MM.1S (cell line): Measurements from ENCODE around the gene DNLZ.

ENCODE experiments used
- DNase-seq: peaks from one replicate; pipeline ENCODE4 v3.0.0-alpha.2; 2015
- H2AFZ ChIP-seq: fragments of 300-600 bp; sonication (generic); 2 replicates; pipeline ENCODE4 v1.6.0; 2016; ENCODE audit warnings: antibody characterized with exemption, low read length
- H3F3A ChIP-seq: fragments of 300-600 bp; sonication (generic); 2 replicates; pipeline ENCODE4 v1.6.1; 2016; ENCODE audit warnings: mild to moderate bottlenecking, antibody characterized with exemption, low read length, moderate library complexity, mixed read lengths; ENCODE audit not compliant: insufficient read depth
- H3K27ac ChIP-seq: fragments of 300-600 bp; sonication (generic); 2 replicates; pipeline ENCODE4 v1.5.1; 2016; ENCODE audit warnings: mild to moderate bottlenecking, low read length
- H3K27me3 ChIP-seq: fragments of 300-600 bp; sonication (generic); replicated peaks from 2 replicates; pipeline ENCODE4 v1.6.0; 2016; ENCODE audit warnings: low read length; ENCODE audit not compliant: insufficient read depth
- H3K36me3 ChIP-seq: fragments of 300-600 bp; sonication (generic); replicated peaks from 2 replicates; pipeline ENCODE4 v1.6.1; 2016; ENCODE audit warnings: mild to moderate bottlenecking, low read length, mixed read lengths; ENCODE audit not compliant: insufficient read depth
- H3K4me1 ChIP-seq: fragments of 300-600 bp; sonication (generic); 2 replicates; pipeline ENCODE4 v1.6.1; 2016; ENCODE audit warnings: low read length, mixed read lengths
- H3K4me2 ChIP-seq: fragments of 300-600 bp; sonication (generic); 2 replicates; pipeline ENCODE4 v1.6.0; 2016; ENCODE audit warnings: low read depth, low read length
- H3K4me3 ChIP-seq: fragments of 300-600 bp; sonication (generic); 2 replicates; pipeline ENCODE4 v1.5.1; 2016; ENCODE audit warnings: low read length, mixed read lengths
- H3K79me2 ChIP-seq: fragments of 300-600 bp; sonication (generic); 2 replicates; pipeline ENCODE4 v1.6.1; 2016; ENCODE audit warnings: mixed run types, low read length, mixed read lengths
- H3K9ac ChIP-seq: fragments of 300-600 bp; sonication (generic); 2 replicates; pipeline ENCODE4 v1.6.1; 2016; ENCODE audit warnings: low read length, mixed read lengths
- H3K9me2 ChIP-seq: fragments of 300-600 bp; sonication (generic); replicated peaks from 2 replicates; pipeline ENCODE4 v1.6.1; 2016; ENCODE audit warnings: mild to moderate bottlenecking, low read length, mixed read lengths; ENCODE audit not compliant: insufficient read depth
- H3K9me3 ChIP-seq: fragments of 300-600 bp; sonication (generic); replicated peaks from 2 replicates; pipeline ENCODE4 v1.6.1; 2016; ENCODE audit warnings: mild to moderate bottlenecking, low read length, mixed read lengths; ENCODE audit not compliant: insufficient read depth
- H4K20me1 ChIP-seq: fragments of 300-600 bp; sonication (generic); 2 replicates; pipeline ENCODE4 v1.6.1; 2016; ENCODE audit warnings: mild to moderate bottlenecking, low read length, moderate library complexity, mixed read lengths; ENCODE audit not compliant: insufficient read depth
- CTCF ChIP-seq: fragments of 300-600 bp; sonication (generic); IDR thresholded peaks from 2 replicates; pipeline ENCODE4 v1.5.1; 2016; ENCODE audit warnings: antibody characterized with exemption, low read length, mixed read lengths
- EZH2 ChIP-seq: fragments of 300-600 bp; sonication (generic); optimal IDR thresholded peaks from 2 replicates; pipeline ENCODE3; 2017; ENCODE audit warnings: low read depth, mild to moderate bottlenecking, antibody characterized with exemption, low read length, mixed read lengths
- EZH2phosphoT487 ChIP-seq: fragments of 300-600 bp; sonication (generic); IDR thresholded peaks from 2 replicates; pipeline ENCODE4 v1.6.1; 2018; ENCODE audit warnings: antibody characterized with exemption, low read length

The DNLZ gene

GRCh38 chr9:136392538-136393449, 29.2 kb upstream of the DNLZ start:
- Histone ChIP-seq H3F3A (no peaks in the 10 kb centered on the region), H3K27me3 (no peaks in the 10 kb centered on the region), H4K20me1 (no peaks in the 10 kb centered on the region), H3K4me3 (no peak overlapping the region), H3K9me3 (no peaks in the 10 kb centered on the region), H3K9me2 (no peaks in the 10 kb centered on the region), H3K79me2 (peaks cover 7% of the 10 kb centered on the region), H3K36me3 (peaks cover 4% of the 10 kb centered on the region; the same call in 1 of the 2 replicates), H3K4me2 (no peak overlapping the region), H3K4me1 (no peaks in the 10 kb centered on the region), H2AFZ (no peak overlapping the region), H3K9ac (no peak overlapping the region), H3K27ac (no peak overlapping the region)
- TF ChIP-seq CTCF (no peak), EZH2 (no peak), EZH2phosphoT487 (no peak)
- DNase-seq, result no peak

- H3K79me2 ChIP-seq, result peaks cover 5% of the 10 kb centered on the region; the same call in 1 of the 2 replicates
- H3K9me2 ChIP-seq, result no peaks in the 10 kb centered on the region
- no peak overlapping the region for H3K9ac ChIP-seq
- H3K4me3 ChIP-seq, result no peak overlapping the region
- H3K36me3 ChIP-seq, result peaks cover 4% of the 10 kb centered on the region; the same call in 1 of the 2 replicates
- no peaks in the 10 kb centered on the region for H3F3A ChIP-seq
- TF ChIP-seq EZH2phosphoT487 (no peak), EZH2 (no peak), CTCF (no peak)
- H2AFZ ChIP-seq, result no peak overlapping the region
- no peak overlapping the region for H3K27ac ChIP-seq
- no peak overlapping the region for H3K4me2 ChIP-seq
- no peaks in the 10 kb centered on the region for H3K9me3 ChIP-seq
- no peaks in the 10 kb centered on the region for H3K4me1 ChIP-seq
- no peaks in the 10 kb centered on the region for H3K27me3 ChIP-seq
- H4K20me1 ChIP-seq, result no peaks in the 10 kb centered on the region
- no peak for DNase-seq
Measured at GRCh38 chr9:136391737-136392537, 28.4 kb upstream of the DNLZ start.

- H3K9me3 ChIP-seq, result no peaks in the 10 kb centered on the region
- no peak for DNase-seq
- no peak overlapping the region for H2AFZ ChIP-seq
- no peak overlapping the region for H3K9ac ChIP-seq
- no peaks in the 10 kb centered on the region for H3F3A ChIP-seq
- TF ChIP-seq EZH2phosphoT487 (no peak), EZH2 (no peak), CTCF (no peak)
- no peaks in the 10 kb centered on the region for H4K20me1 ChIP-seq
- H3K27ac ChIP-seq, result no peak overlapping the region
- no peaks in the 10 kb centered on the region for H3K9me2 ChIP-seq
- H3K4me2 ChIP-seq, result no peak overlapping the region
- no peak overlapping the region for H3K4me3 ChIP-seq
- no peaks in the 10 kb centered on the region for H3K79me2 ChIP-seq
- H3K27me3 ChIP-seq, result no peaks in the 10 kb centered on the region
- peaks cover 4% of the 10 kb centered on the region; the same call in 1 of the 2 replicates for H3K36me3 ChIP-seq
- H3K4me1 ChIP-seq, result no peaks in the 10 kb centered on the region
Measured at GRCh38 chr9:136389396-136389795, 25.9 kb upstream of the DNLZ start.
